LNCaP clone FGC (cell line): ENCODE measurements around the gene XPNPEP2.
A peak's percentile ranks its signal among the peaks of the same experiment; 100 is the strongest.

Source experiments
- DNase-seq: peaks from one replicate; pipeline ENCODE4 v3.0.0-alpha.2; 2011; ENCODE audit warnings: low read depth
- H3K4me3 ChIP-seq: 2 replicates; pipeline ENCODE4 v1.5.1; 2011; ENCODE audit warnings: mild to moderate bottlenecking, low read depth, low read length, control low read depth
- CTCF ChIP-seq: IDR thresholded peaks from 2 replicates; pipeline ENCODE4 v1.5.1; 2012; ENCODE audit warnings: mild to moderate bottlenecking; ENCODE audit not compliant: control insufficient read depth, insufficient read depth; ENCODE audit errors: extremely low read depth

The XPNPEP2 gene

DNA sequence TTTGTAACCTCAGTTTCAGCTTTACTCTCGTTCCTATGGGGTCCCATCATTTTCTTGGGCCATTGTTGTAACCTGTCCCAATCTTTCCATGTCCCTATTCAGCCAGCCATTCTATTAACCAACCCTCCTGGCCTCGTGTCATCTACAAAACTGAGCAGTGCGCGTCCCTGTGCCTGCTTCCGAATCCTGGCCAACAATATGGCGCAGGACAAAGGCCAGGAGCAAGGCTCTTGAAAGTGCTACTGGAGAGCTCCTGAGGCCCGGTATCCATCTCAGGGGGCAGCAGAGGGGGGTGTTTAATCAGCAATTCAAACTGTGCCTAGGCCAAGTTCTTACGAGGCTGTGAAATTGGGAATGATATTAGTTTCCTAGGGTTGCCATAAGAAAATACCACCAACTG lies 42.8 kb upstream of the XPNPEP2 start:
- DNase-seq = no peak
- H3K4me3 ChIP-seq = no peak overlapping the region
- TF ChIP-seq CTCF = no peak

- TF ChIP-seq CTCF = no peak
- no peak for DNase-seq
- H3K4me3 ChIP-seq = no peak overlapping the region
Observed at GRCh38 chrX:129696463-129697155, 42.2 kb upstream of the XPNPEP2 start.

DNA sequence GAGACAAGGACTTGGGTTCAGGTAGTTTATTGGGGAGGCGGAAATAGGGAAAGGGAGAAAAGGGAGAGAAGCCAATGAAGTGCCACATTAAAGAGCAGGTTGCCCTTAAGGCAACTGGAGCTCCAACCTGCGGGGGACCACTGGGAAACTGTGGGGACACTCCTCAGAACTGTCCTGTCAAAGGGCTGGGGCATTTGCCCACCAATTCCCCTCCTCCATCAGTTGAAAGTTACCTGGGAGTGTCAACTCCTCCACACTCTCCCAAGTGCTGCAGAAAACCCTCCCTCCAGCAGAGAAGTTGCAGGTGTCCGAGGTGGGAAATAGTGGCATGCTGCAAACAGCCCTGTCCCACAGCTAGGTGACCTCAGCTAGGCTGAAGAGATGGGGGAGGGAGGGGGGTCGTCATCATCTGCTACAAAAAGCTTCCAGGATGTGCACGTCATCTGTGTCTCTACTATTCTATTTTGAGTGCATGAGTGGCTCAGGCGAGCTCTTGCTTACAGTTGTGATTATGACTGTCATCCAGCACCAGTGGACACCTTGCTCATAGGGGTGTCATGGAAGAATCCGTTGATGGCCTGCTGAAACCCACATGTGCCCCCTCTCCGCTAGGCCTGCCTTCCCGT lies 41.5 kb upstream of the XPNPEP2 start:
- TF ChIP-seq CTCF = no peak
- no peak overlapping the region for H3K4me3 ChIP-seq
- DNase-seq = no peak

DNA sequence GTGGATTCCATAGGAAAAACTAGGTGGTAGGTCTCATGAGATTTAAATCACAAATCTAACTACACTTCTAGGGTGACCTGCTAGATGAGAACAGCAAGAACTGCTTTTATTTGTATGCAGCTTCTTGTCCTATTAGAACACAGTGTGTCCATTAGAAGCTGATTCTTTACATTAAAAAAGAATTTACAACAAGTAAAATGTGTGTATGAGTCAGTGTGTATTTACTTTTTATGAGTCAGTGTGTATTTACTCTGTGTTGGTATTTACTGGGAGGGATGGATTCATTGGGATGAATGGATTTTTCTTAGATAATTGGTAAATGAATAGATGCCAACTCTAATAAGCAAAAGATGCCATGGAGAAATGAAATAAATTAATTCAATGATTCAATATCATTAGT lies 40.6 kb upstream of the XPNPEP2 start:
- peak; percentile 53 for DNase-seq
- TF ChIP-seq CTCF = no peak
- no peak overlapping the region for H3K4me3 ChIP-seq

DNA sequence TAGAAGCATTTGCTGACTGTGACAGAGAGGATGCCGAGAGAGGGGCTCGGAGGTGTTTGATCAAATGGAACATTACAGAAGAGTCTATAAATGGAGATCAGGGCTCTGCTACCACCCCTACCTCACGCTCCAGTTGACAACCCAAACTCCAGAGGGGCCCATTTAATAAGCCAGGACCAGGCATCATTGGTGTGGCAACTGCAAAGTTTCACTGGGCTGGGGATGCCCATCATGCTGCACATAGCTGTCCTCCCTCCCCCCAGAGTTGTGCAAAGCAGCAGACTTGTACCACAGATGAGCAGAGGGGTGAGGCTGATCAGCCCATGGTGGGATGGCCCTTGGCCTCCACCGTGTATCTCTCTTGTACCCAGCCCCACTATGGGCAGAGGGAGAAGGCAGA lies 38.2 kb upstream of the XPNPEP2 start:
- H3K4me3 ChIP-seq = no peak overlapping the region
- TF ChIP-seq CTCF = no peak
- DNase-seq = no peak

- no peak for DNase-seq
- H3K4me3 ChIP-seq = no peak overlapping the region
- no peak for TF ChIP-seq CTCF
Observed at GRCh38 chrX:129701624-129702069, 37.1 kb upstream of the XPNPEP2 start.

DNA sequence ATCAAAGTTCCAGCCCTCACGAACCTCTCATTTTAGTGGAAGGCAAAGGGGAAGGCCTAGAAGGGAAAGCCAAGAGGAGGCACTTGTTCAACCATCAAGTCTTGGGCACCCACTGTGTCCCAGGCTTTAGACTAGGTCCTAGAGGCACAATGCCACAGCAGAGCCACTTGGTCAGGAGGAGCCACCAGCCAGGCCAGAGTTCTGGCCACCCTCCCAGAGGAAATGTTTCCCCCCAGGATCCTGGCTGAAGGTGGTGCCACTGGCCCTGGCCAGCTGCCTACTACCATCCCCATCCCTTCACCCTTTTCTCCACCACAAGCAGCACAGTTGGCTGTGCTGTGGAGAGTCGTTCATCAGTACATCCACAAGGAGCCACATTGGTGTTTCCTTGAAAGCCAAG lies 34.3 kb upstream of the XPNPEP2 start:
- no peak for TF ChIP-seq CTCF
- DNase-seq = no peak
- no peak overlapping the region for H3K4me3 ChIP-seq
